Kidney (tissue), 14 donors: ENCODE results near the gene ALDH4A1. TPM values are rescaled to one million over a fixed set of nuclear protein-coding genes. Genes with fewer than 3 reads are reported as not detected.

ENCODE experiments used
- DNase-seq, 5 donors: peaks; one replicate each; pipeline ENCODE4 v3.0.0-alpha.2; 2013 to 2020
- FAIRE-seq: peaks from 2 replicates; lab custom pipeline; 2012; peaks lifted over from hg19 to GRCh38; lab: Jason Lieb, UNC
- H3K27ac ChIP-seq, 2 donors: one replicate each; pipeline ENCODE4 v1.7.0; 2013; ENCODE audit warnings: low read depth in 2 of 2, low read length in 2 of 2, inconsistent platforms in 1 of 2
- H3K27me3 ChIP-seq: one replicate; pipeline ENCODE4 v1.7.1; 2013; ENCODE audit warnings: low read length, inconsistent platforms; ENCODE audit not compliant: control insufficient read depth, insufficient read depth
- H3K36me3 ChIP-seq, 3 donors: one replicate each; pipeline versions ENCODE4 v1.7.0 to v1.7.1; 2013; ENCODE audit warnings: low read length in 3 of 3, control low read depth in 1 of 3, inconsistent platforms in 1 of 3; ENCODE audit not compliant: insufficient read depth in 3 of 3, control insufficient read depth in 2 of 3
- H3K4me1 ChIP-seq, 3 donors: one replicate each; pipeline versions ENCODE4 v1.7.0 to v1.7.1; 2013; ENCODE audit warnings: low read length in 3 of 3, inconsistent platforms in 1 of 3, low read depth in 1 of 3; ENCODE audit not compliant: control insufficient read depth in 2 of 3, insufficient read depth in 2 of 3
- H3K4me3 ChIP-seq, 3 donors: one replicate each; pipeline versions ENCODE4 v1.7.0 to v1.8.1; 2013; ENCODE audit warnings: low read length in 3 of 3, control low read depth in 1 of 3, inconsistent platforms in 1 of 3
- H3K9ac ChIP-seq, 3 donors: one replicate each; pipeline versions ENCODE4 v1.7.0 to v1.7.1; 2013; ENCODE audit warnings: low read length in 3 of 3, control low read depth in 1 of 3, inconsistent platforms in 1 of 3
- H3K9me3 ChIP-seq, 3 donors: one replicate each; pipeline versions ENCODE4 v1.7.0 to v1.7.1; 2013; ENCODE audit warnings: low read length in 3 of 3, control low read depth in 1 of 3, inconsistent platforms in 1 of 3; ENCODE audit not compliant: control insufficient read depth in 2 of 3, insufficient read depth in 1 of 3
- CTCF ChIP-seq: IDR thresholded peaks from 3 replicates; pipeline ENCODE4 v1.5.1; 2012; ENCODE audit warnings: mild to moderate bottlenecking, moderate library complexity, borderline replicate concordance; ENCODE audit not compliant: insufficient read depth; ENCODE audit errors: extremely low read depth
- intact Hi-C: fragments of 100-400 bp; cut with DNase I; formaldehyde crosslinking; loops from one replicate; pipeline ENCODE4 v1.11.1; 2022
- polyA plus RNA-seq: library from polyadenylated mRNA; stranded (reverse); fragments of 350-450 nt; fragmentation: Illumina TruSeq; extraction: RNeasy Lipid Tissue Mini Kit (QIAGEN cat#74804); gene quantifications from one replicate; pipeline ENCODE4 v1.2.3, GENCODE V29; 2014; ENCODE audit warnings: low read depth, low replicate concordance; ENCODE audit not compliant: insufficient read depth
- total RNA-seq: library from RNA; stranded (reverse); fragmentation: NEBNext Ultra II Directional; extraction: Animal tissue kit (Norgen Biotek cat#: 25700); gene quantifications from one replicate; pipeline ENCODE4 v1.2.1, GENCODE V29; 2021
- donor health status: control.
- donor health status: control.
- donor health status: control.
- donor health status: control.
- donor health status: control.
- donor health status: DM: yes; HTN: yes; CAD: no.
- donor health status: Normal renal cell carcinoma (clear cell type).

Gene ALDH4A1
- total and polyA plus RNA-seq, 2 donors from 2014 or later: 49.3 to 352 TPM

DNA sequence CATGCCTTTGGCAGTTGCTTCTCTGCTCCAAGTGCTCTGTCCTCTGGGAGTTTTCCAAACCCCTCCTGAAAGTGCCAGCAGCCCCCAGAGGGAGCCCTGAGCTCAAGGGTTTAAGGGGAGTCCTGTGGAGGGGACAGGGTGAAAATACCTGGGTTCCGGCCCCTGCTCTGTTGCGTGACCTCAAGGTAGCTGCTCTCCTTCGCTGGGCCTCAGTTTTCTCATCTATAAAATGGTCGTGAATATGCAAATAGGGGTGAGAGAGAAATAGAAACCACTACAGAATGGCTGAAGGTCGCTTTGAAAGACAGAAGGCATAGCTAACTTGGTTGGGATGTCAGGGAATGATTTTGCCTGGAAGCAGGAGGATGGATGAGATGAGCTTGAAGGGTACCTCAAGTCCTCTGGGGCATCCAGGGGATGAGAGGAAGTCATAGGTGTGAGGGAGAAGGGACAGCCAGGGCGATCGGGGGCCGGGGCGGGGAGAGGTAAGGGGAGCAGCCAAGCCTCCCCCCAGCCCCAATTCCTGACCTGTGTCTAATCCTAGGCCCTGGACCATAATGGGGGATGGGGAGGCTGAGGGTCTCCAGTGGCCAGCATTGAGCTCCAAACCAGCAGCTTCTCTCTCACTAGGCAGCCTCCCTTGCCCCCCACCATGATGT lies 41.7 kb upstream of the ALDH4A1 start:
- FAIRE-seq: no peak
- peak in 1 of 5 donors; percentile 37 for DNase-seq
- intact Hi-C loops: no loop called here
- TF ChIP-seq CTCF: no peak
- Histone ChIP-seq H3K9ac (peak overlapping the region in 1 of 3 donors; percentile 29), H3K4me3 (no peak overlapping the region), H3K36me3 (no peaks in the 10 kb centered on the region), H3K27me3 (no peaks in the 10 kb centered on the region), H3K27ac (no peak overlapping the region), H3K4me1 (peaks cover 3 to 53% (median 39%) of the 10 kb centered on the region in 3 donors), H3K9me3 (no peaks in the 10 kb centered on the region)

DNA sequence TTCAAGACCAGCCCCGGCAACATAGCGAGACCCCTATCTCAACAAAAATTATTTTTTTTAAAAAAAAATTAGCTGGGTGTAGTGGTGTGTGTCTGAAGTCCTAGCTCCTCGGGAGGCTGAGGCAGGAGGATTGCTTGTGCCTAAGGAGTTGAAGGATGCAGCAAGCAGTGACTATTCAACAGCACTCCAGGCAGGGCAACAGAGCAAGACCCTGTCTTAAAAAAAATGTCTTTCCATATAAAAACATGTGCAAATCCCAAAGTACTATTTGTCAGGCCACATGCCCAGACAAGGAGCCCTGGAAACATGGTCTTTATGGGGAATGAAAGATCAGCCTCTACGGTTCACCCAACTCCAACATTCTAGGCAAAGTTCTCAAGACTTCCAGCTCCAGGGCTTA lies 40.8 kb upstream of the ALDH4A1 start:
- H3K9me3 ChIP-seq: no peaks in the 10 kb centered on the region
- no peak overlapping the region for H3K27ac ChIP-seq
- H3K9ac ChIP-seq: no peak overlapping the region
- H3K36me3 ChIP-seq: no peaks in the 10 kb centered on the region
- H3K4me3 ChIP-seq: no peak overlapping the region
- peaks cover 3 to 53% (median 39%) of the 10 kb centered on the region in 3 donors for H3K4me1 ChIP-seq
- FAIRE-seq (no peak), DNase-seq (no peak)
- no peak for TF ChIP-seq CTCF
- no peaks in the 10 kb centered on the region for H3K27me3 ChIP-seq
- intact Hi-C loops: no loop called here

GRCh38 chr1:18942340-18942739 lies 40.0 kb upstream of the ALDH4A1 start:
- intact Hi-C loops: no loop called here
- Histone ChIP-seq H3K27me3 (no peaks in the 10 kb centered on the region), H3K9ac (no peak overlapping the region), H3K4me1 (peaks cover 3 to 53% (median 38%) of the 10 kb centered on the region in 3 donors), H3K4me3 (no peak overlapping the region), H3K9me3 (no peaks in the 10 kb centered on the region), H3K27ac (peak overlapping the region in 1 of 2 donors; percentile 40), H3K36me3 (no peaks in the 10 kb centered on the region)
- no peak for FAIRE-seq
- DNase-seq: peak in 1 of 5 donors; percentile 35
- no peak for TF ChIP-seq CTCF
